ENCODE measurements around the gene FCAMR. TPM values are rescaled to one million over a fixed set of nuclear protein-coding genes. Genes with fewer than 3 reads are reported as not detected.

Gene FCAMR
- total and polyA plus RNA-seq, 2 of the 4 experiments (the other 2 are of a cell fraction): not detected

- Histone ChIP-seq H3K36me3 (ENCODE audit: control insufficient read depth, insufficient read depth, low read length) (no peaks in the 10 kb centered on the region), H4K91ac (ENCODE audit: insufficient read depth, low read depth, low read length) (no peak overlapping the region), H3K4ac (ENCODE audit: low read depth, low read length) (no peak overlapping the region), H2BK5ac (ENCODE audit: low read depth, low read length, poor library complexity, severe bottlenecking) (no peak overlapping the region), H3K9me1 (ENCODE audit: insufficient read depth, low read length) (no peaks in the 10 kb centered on the region; the same call in 1 of the 2 replicates), H2BK120ac (ENCODE audit: low read depth, low read length) (no peak overlapping the region), H2AFZ (replicated peaks; ENCODE audit: low read length, poor library complexity) (no peak overlapping the region), H2AK5ac (ENCODE audit: low read depth, low read length) (no peak overlapping the region), H3K56ac (ENCODE audit: extremely low read depth, insufficient read depth, low read length) (no peak overlapping the region), H4K8ac (ENCODE audit: low read depth in 2 of 2, low read length in 2 of 2) (no peak overlapping the region), H3K14ac (replicated peaks; ENCODE audit: low read depth, low read length) (no peak overlapping the region), H3K9ac (ENCODE audit: low read depth, low read length) (no peak overlapping the region), H4K5ac (ENCODE audit: low read depth, low read length) (no peak overlapping the region), H4K20me1 (ENCODE audit: insufficient read depth, low read length) (no peaks in the 10 kb centered on the region), H3K9me3 (ENCODE audit: control insufficient read depth, insufficient read depth, low read length) (no peaks in the 10 kb centered on the region), H3K18ac (ENCODE audit: low read depth, low read length) (no peak overlapping the region), H2BK15ac (ENCODE audit: low read depth, low read length) (no peak overlapping the region), H3K4me2 (ENCODE audit: low read depth, low read length) (no peak overlapping the region), H3K4me1 (ENCODE audit: control insufficient read depth, insufficient read depth, low read length) (no peaks in the 10 kb centered on the region), H3K4me3 (ENCODE audit: insufficient read depth, low read depth, low read length) (no peak overlapping the region), H3K79me1 (ENCODE audit: low read depth in 1 of 2, low read length in 2 of 2) (no peaks in the 10 kb centered on the region), H3K27me3 (ENCODE audit: control insufficient read depth, insufficient read depth, low read length) (peaks cover 24% of the 10 kb centered on the region), H2BK20ac (ENCODE audit: low read depth, low read length) (no peak overlapping the region), H3K23ac (ENCODE audit: low read depth, low read length) (no peak overlapping the region), H3K27ac (ENCODE audit: insufficient read depth, low read length) (no peak overlapping the region), H2AK9ac (replicated peaks; ENCODE audit: low read depth, low read length, poor library complexity) (no peak overlapping the region)
- intact Hi-C loops (cut with micrococcal nuclease) (no loop called here), dilution Hi-C loops (cut with HindIII; ENCODE audit: low sequenced_read_pairs, unreplicated experiment) (no loop called here), in situ Hi-C loops (cut with MboI; ENCODE audit: low sequenced_read_pairs) (no loop called here)
- ATAC-seq (ENCODE audit: low read depth) (no peak), DNase-seq (no peak)
- ChIA-PET CTCF (interaction anchor here (0.6 kb wide), 1 partner anchor 148 kb away, joined by 4 read pairs; no protein-coding TSS in a partner anchor), POLR2A (ENCODE audit: unreplicated experiment) (interaction anchor here (0.7 kb wide), 1 partner anchor 393 kb away, joined by 4 read pairs; no protein-coding TSS in a partner anchor)
- TF ChIP-seq BHLHE40 (IDR thresholded peaks at IDR 0.05; ENCODE audit: low read depth, low read length) (no peak), RAD21 (IDR thresholded peaks at IDR 0.05; ENCODE audit: low read length) (no peak), CHD1 (IDR thresholded peaks at IDR 0.05; ENCODE audit: low read depth, low read length) (no peak), MXI1 (IDR thresholded peaks at IDR 0.05; ENCODE audit: borderline replicate concordance, low read depth, low read length) (no peak), MAZ (IDR thresholded peaks at IDR 0.05; ENCODE audit: borderline replicate concordance, low read depth, low read length) (no peak), ELK1 (IDR thresholded peaks at IDR 0.05; ENCODE audit: borderline replicate concordance, low read depth, low read length) (no peak), SMC3 (IDR thresholded peaks at IDR 0.05; ENCODE audit: low read depth, low read length) (no peak), CEBPB (IDR thresholded peaks at IDR 0.05; ENCODE audit: low read depth, low read length) (no peak), POLR2A (IDR thresholded peaks at IDR 0.05; ENCODE audit: low read depth, low read length) (no peak), RFX5 (IDR thresholded peaks at IDR 0.05; ENCODE audit: low read depth, low read length) (no peak), USF2 (IDR thresholded peaks at IDR 0.05; ENCODE audit: low read depth, low read length) (no peak), RCOR1 (IDR thresholded peaks at IDR 0.05; ENCODE audit: insufficient replicate concordance, low read length) (no peak)
- WGBS, 2 experiments (ENCODE audit: extremely low coverage in 2 of 2, insufficient read length in 1 of 2): no CpG with 5 or more reads among the region's 2 CpGs
- no TSS peak for BruUV-seq (replicated peaks)
These were observed 4.5 kb downstream of the FCAMR start for GRCh38 chr1:206965781-206966180.

Measured in IMR-90 (cell line).